Right cardiac atrium (tissue), 5 donors: ENCODE results near the gene HMCES. TPM values are rescaled to one million over a fixed set of nuclear protein-coding genes. Genes with fewer than 3 reads are reported as not detected.

ENCODE experiments used
- ATAC-seq, 2 donors: fragments of 200-7000 bp; cut with Tn5 transposase; one replicate each; pipeline versions ENCODE4 v1.8.0 to v1.9.1; 2020; ENCODE audit warnings: moderate library complexity in 2 of 2, mild to moderate bottlenecking in 1 of 2
- DNase-seq, 3 donors: peaks; one replicate each; pipeline ENCODE4 v3.0.0-alpha.2; 2020
- H3K27ac ChIP-seq: one replicate; pipeline ENCODE4 v1.5.1; 2013; ENCODE audit warnings: mild to moderate bottlenecking, low read length, control low read depth, moderate library complexity
- H3K27me3 ChIP-seq: one replicate; pipeline ENCODE4 v1.6.1; 2013; ENCODE audit not compliant: control insufficient read depth, insufficient read depth
- H3K4me1 ChIP-seq: one replicate; pipeline ENCODE4 v1.6.1; 2013; ENCODE audit warnings: low read length; ENCODE audit not compliant: control insufficient read depth, insufficient read depth
- H3K4me3 ChIP-seq: one replicate; pipeline ENCODE4 v1.5.1; 2013; ENCODE audit warnings: low read length, control low read depth
- H3K9me3 ChIP-seq: one replicate; pipeline ENCODE4 v1.6.1; 2013; ENCODE audit warnings: low read length; ENCODE audit not compliant: control insufficient read depth
- WGBS: extraction: QIAGEN DNeasy Blood & Tissue Kit; methylation state at CpG from one replicate; pipeline ENCODE4 v1.1.7; 2013; 5-methylcytosine and 5-hydroxymethylcytosine counted together
- intact Hi-C, 4 donors: fragments of 100-400 bp; cut with DNase I; formaldehyde crosslinking; loops; one replicate each; pipeline versions ENCODE4 v1.11.0 to v1.14.0; 2022 to 2023
- polyA plus RNA-seq: library from polyadenylated mRNA; stranded (reverse); fragments of 200-250 nt; gene quantifications from one replicate; pipeline ENCODE4 v1.2.3, GENCODE V29; 2013
- total RNA-seq, 4 donors: library from RNA; stranded (reverse); fragmentation: NEBNext Ultra II Directional; extraction: Animal tissue kit (Norgen Biotek cat#: 25700); gene quantifications; one replicate each; pipeline ENCODE4 v1.2.1, GENCODE V29; 2021
- donor health status: healthy with polysubstance abuse.
- donor health status: DM: no; HTN: yes; CAD: no.
- donor health status: DM: no; HTN: no; CAD: no.
- donor health status: DM: no; HTN: yes; CAD: no; lungs with severe emphysema.
- donor health status: DM: yes; HTN: yes; CAD: no.

The HMCES gene
- total and polyA plus RNA-seq, 5 donors, result 37.0 to 53.2 (median 39.2) TPM

DNA sequence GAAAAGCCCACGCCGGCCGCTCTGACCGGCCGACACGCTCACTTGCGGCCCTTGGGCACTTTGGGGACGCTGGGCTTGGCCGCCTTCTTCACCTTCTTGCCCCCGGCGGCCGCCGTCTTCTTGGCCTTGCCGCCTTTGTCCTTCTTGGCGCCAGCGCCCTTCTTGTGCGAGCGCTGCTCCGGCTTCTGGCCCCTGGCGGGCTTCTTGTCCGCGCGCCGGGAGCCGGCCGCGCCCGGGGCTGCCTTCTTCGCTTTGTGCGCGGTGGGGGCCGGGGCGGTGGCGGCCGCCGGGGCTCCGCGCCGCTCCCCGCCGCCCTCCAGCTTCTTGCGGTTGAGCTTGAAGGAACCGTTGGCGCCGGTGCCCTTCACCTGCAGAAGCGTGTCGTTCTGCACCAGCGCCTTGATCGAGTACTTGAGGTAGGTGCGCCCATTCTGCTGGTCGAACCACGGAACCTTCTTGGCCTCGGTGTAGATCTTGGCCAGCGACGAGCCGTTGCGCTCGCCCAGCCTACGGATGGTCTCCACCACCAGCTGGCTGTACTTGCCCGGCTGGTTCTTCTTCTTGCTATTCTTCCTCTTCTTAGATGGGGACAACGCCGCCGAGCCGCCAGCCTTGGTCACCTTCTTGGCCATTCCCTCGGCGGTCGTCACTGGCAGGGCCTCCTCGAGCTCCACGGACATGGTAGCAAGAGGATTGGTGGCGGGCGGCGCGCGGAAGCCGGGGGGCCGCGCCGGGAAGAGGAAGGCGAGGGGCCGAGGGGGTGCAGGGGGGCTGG is 36.7 kb downstream of the HMCES start:
- ATAC-seq (peak; percentile 0 to 12), DNase-seq (peak; percentile 54 to 81 (median 75))
- Histone ChIP-seq H3K9me3 (no peaks in the 10 kb centered on the region), H3K4me1 (no peaks in the 10 kb centered on the region), H3K27me3 (no peaks in the 10 kb centered on the region), H3K4me3 (peak overlapping the region; percentile 84), H3K27ac (peak overlapping the region; percentile 68)
- WGBS, result under 1% methylated on average over 80 of the region's 80 CpGs
- intact Hi-C loops, result loop anchor here in 1 of 4 donors (5.0 kb wide), 1 partner anchor 38 kb away; the partner anchor contains the start of gene HMCES

DNA sequence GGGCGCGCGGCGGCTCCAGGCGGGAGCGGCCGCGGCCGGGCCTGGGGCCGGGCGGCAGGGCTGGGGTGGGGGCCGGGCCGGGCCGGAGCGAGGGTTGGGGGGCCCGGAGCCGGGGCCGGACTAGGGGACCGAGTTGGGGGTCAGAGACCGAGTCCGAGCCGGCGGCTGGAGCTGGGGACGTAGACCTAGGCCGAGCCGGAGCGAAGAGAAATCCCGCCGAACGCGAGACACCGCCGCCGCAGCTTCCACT is 37.3 kb downstream of the HMCES start:
- Histone ChIP-seq H3K4me1 (no peaks in the 10 kb centered on the region), H3K27me3 (no peaks in the 10 kb centered on the region), H3K4me3 (peak overlapping the region; percentile 84), H3K9me3 (no peaks in the 10 kb centered on the region), H3K27ac (peak overlapping the region; percentile 92)
- intact Hi-C loops, result loop anchor here in 1 of 4 donors (5.0 kb wide), 1 partner anchor 39 kb away; the partner anchor contains the start of gene HMCES
- no peak for ATAC-seq
- under 1% methylated on average over 34 of the region's 34 CpGs for WGBS
- DNase-seq, result no peak

DNA sequence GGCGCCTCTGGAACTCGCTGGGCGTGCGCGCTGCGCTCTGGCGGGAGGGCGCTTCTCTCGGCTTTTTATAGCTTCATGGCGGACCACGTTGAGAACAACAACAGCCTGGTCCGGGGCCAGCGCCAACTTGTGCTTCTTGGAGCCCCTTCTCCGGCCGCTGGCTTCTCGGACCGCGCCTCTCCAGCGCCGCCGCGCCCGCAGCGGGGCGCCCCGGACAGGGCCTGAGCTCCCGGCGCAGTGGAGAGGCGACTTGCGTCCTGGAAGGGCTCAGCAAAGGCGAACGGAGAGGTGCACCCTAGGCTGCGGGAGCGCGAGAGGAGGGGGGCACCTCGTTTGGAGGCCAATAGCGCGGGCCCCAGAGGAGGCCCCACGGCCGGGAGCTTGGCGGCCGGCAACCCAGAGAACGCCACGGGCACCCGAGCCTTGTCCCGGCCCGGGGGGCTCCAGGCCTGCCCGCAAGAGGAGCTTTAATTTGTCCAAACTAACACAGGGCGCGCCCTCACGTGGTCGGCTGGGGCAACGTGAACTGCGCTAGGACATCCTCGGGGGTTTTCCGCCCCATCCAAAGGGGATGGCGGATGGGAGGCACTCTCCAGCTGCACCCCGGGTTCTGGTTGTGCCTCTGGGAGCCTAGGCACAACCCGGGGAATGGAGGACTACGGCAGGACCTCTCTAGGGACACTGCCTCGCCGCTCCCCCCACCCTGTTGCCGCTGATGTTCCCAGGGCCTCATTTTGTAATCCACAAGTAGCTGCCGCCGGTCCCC is 37.8 kb downstream of the HMCES start:
- intact Hi-C loops, result loop anchor here in 1 of 4 donors (5.0 kb wide), 1 partner anchor 39 kb away; the partner anchor contains the start of gene HMCES
- WGBS, result under 1% methylated on average over 65 of the region's 65 CpGs
- peak; percentile 52 to 60 for ATAC-seq

DNA sequence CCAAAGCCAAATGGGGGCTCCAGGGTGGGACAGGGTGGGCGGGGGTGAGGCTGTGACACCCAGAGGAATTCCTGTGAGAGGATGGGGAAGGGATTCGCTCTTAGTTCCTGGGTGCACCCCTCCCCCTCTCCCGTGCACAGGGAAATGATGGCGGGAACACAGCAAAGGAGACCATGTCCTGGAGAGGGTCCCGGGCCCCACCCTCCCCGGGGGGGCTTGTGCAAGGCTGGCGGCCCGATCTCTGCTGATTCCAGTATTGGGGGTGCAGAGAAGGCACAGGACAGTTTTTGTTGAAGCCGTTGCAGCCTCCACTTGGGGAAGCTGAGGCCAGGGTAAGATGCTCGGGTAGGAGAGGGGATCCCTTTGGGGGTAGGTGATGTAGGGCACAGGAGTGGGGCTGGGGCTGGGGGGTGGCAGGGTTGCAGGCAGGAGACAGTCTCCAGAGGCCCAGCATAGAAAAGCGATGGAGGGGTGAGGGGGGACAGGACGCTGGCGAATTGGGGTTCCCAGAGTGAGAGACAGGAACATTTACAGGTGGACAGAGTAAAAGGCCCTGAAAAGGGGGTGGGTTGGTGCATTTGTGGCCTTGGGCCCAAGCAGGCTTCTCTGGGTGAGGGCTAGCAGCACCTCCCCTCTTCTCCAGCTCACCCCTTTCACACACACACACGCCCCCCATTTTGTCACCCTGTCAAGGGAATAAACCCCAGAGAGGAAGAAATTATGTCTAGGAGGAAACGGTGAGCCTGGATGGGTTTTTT is 38.5 kb downstream of the HMCES start:
- Histone ChIP-seq H3K4me1 (no peaks in the 10 kb centered on the region), H3K9me3 (no peaks in the 10 kb centered on the region), H3K27me3 (no peaks in the 10 kb centered on the region), H3K27ac (no peak overlapping the region), H3K4me3 (peak overlapping the region; percentile 84)
- DNase-seq (peak in 2 of 3 donors; percentile 66 to 76), ATAC-seq (no peak)
- 37% methylated on average over 15 of the region's 15 CpGs for WGBS
- intact Hi-C loops, result loop anchor here in 1 of 4 donors (5.0 kb wide), 1 partner anchor 40 kb away; the partner anchor contains the start of gene HMCES

More for the DNA sequence above, 37.8 kb downstream of the HMCES start:
- Histone ChIP-seq H3K27ac (peak overlapping the region; percentile 92), H3K9me3 (no peaks in the 10 kb centered on the region), H3K4me3 (peak overlapping the region; percentile 84), H3K27me3 (no peaks in the 10 kb centered on the region), H3K4me1 (no peaks in the 10 kb centered on the region)
- peak; percentile 83 to 94 (median 94) for DNase-seq

DNA sequence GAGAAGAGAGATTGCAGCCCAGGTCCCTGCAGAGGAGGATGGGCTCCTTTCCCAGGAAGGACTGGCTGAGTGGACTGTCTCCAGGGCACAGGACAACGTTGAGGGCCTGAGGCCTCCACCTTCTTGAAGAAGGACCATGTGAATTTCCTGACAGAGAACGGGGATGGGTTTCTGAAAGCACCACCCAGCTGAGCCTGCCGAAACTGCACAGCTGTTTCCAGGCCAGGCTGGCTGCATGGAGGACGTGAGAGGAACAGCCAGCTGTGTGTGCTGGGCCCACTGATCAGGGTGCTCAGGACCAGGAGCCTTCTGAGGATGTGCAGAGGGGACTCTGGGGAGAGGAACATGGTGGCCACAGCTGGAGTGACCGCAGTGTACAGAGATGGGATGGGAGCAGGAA is 39.2 kb downstream of the HMCES start:
- Histone ChIP-seq H3K27me3 (no peaks in the 10 kb centered on the region), H3K4me1 (no peaks in the 10 kb centered on the region), H3K27ac (no peak overlapping the region), H3K9me3 (no peaks in the 10 kb centered on the region), H3K4me3 (no peak overlapping the region)
- DNase-seq (peak in 1 of 3 donors; percentile 54), ATAC-seq (no peak)
- intact Hi-C loops, result loop anchor here in 1 of 4 donors (5.0 kb wide), 1 partner anchor 41 kb away; the partner anchor contains the start of gene HMCES
- 52% methylated on average over 5 of the region's 5 CpGs for WGBS

DNA sequence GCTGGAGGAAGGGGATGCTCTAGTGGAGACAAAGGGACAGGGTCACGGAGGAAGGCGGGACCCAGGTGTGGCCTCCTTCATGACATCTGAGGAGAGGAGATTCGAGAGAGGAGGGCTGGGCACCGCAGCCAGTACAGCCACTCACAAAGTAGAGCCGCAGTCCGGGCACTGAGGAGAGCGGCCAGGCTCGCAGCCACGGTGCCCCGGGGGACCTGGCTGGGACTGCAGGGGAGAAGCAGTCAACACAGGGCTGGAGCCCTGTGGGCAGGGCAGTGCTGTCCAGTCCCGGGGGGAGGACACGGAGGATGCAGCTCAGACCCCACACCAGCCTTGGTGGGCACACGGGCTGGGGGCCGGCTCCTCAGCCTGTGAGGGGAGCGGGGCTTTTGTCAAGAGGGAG is 40.3 kb downstream of the HMCES start:
- ATAC-seq (no peak), DNase-seq (peak in 1 of 3 donors; percentile 59)
- no peak overlapping the region for H3K27ac ChIP-seq
- no peaks in the 10 kb centered on the region for H3K4me1 ChIP-seq
- 92% methylated on average over 15 of the region's 15 CpGs for WGBS
- H3K4me3 ChIP-seq, result no peak overlapping the region
- H3K9me3 ChIP-seq, result no peaks in the 10 kb centered on the region
- no peaks in the 10 kb centered on the region for H3K27me3 ChIP-seq
- intact Hi-C loops, result loop anchor here in 1 of 4 donors (5.0 kb wide), 1 partner anchor 42 kb away; the partner anchor contains the start of gene HMCES

DNA sequence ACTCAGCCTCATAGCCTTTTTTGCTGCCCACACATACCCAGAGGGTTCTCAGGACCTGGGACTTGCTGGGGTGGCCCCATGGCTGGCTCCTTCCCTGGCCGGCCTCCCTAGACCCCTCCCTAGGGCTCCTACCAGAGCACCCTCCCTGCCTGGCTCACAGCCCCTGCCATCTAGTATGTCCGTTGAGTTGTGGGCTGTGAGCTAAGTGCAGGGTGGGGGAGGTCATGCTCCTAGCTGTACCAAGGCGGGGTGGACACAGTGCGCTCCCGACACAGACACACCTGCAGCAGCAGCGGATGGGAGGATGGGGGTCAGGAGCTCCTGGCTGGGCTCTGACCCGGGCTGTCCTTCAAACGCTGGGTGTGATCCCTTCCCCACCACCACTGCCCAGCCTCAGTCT is 41.6 kb downstream of the HMCES start:
- DNase-seq (peak in 1 of 3 donors; percentile 41), ATAC-seq (no peak)
- H3K4me1 ChIP-seq, result no peaks in the 10 kb centered on the region
- H3K9me3 ChIP-seq, result no peaks in the 10 kb centered on the region
- no peak overlapping the region for H3K27ac ChIP-seq
- H3K27me3 ChIP-seq, result no peaks in the 10 kb centered on the region
- no peak overlapping the region for H3K4me3 ChIP-seq
- intact Hi-C loops, result no loop called here
- WGBS, result 94% methylated on average over 8 of the region's 8 CpGs

DNA sequence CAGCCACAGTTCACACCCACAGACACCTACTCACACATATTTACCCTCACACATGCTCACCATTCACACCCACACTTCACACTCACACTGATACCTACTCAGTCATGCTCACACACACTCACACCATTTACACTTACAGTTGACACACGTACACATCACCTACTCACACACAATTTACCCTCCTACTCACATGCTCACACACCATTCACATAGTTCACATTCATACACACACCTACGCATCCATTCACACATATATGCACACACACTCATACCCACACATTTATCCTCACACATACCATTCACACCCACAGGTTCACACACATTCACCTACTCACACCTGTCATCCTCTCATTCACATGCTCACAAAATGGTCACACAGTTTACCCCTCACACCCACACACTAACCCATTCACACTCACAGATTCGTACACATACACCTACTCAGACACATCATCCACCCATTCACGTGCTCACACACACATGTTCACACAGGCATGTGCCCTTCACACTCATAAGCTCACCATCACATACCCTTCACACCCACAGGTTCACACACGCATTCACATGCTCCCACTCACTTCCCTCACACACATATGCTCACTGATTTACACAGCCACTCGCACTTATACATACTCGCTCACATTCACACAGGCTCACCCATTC is 42.3 kb downstream of the HMCES start:
- no peak overlapping the region for H3K4me3 ChIP-seq
- DNase-seq, result no peak
- 93% methylated on average over 7 of the region's 7 CpGs for WGBS
- H3K27me3 ChIP-seq, result no peaks in the 10 kb centered on the region
- no peak for ATAC-seq
- no peaks in the 10 kb centered on the region for H3K4me1 ChIP-seq
- intact Hi-C loops, result no loop called here
- no peaks in the 10 kb centered on the region for H3K9me3 ChIP-seq
- H3K27ac ChIP-seq, result no peak overlapping the region

DNA sequence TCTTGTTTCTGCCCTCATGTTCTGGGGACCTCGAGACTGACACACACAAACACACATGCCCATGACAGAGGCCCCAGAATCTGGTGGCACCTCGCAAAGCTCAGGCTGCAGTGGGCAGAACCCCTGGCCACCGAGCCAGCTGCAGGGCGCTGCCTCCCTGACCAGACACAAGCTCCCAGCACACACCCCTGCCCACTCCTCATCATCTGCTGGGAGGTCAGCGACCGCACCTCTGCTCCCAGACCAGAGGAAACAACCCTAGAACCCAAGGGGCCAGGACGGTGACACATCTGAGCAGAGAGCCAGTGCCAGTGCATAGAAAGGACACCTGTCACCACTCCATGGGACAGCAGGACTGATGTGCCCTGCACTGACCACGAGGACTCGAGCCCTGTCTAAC is 43.2 kb downstream of the HMCES start:
- DNase-seq (no peak), ATAC-seq (no peak)
- Histone ChIP-seq H3K27me3 (no peaks in the 10 kb centered on the region), H3K4me3 (no peak overlapping the region), H3K9me3 (no peaks in the 10 kb centered on the region), H3K4me1 (no peaks in the 10 kb centered on the region), H3K27ac (no peak overlapping the region)
- intact Hi-C loops, result no loop called here
- WGBS, result 92% methylated on average over 9 of the region's 9 CpGs

DNA sequence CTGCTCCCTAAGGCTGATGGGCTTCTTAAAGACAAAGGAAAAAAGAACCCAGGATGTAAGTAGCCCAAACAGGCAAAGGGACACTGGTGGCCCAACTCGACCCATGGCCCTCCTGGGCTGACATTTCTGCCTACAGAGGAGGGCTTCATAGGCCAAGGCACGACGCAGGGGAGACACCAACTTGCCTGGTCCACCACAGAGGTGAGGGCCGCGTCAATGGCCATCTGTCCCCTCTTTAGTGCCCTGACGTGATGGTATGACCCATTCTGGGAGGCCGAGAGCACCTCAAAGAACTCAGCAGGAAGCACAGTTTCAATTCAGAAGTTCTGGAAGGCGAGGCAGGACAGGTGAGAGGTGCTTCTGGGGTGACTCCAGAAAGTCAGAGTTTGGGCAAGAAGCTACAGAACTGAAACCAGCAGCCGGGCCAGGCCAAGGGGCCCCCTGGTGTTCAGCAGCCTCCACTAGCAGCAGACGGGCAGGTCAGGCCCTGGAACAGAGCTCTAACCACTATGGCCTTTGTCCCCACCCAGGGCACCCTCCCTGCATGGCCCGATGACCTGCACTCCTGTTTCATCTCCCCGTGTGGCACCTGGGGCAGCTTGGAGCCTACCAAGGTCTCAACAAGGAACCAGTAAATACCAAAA is 45.1 kb downstream of the HMCES start:
- Histone ChIP-seq H3K4me3 (no peak overlapping the region), H3K4me1 (no peaks in the 10 kb centered on the region), H3K27ac (no peak overlapping the region), H3K9me3 (no peaks in the 10 kb centered on the region), H3K27me3 (no peaks in the 10 kb centered on the region)
- intact Hi-C loops, result no loop called here
- ATAC-seq (no peak), DNase-seq (peak in 1 of 3 donors; percentile 50)
- WGBS, result 85% methylated on average over 12 of the region's 12 CpGs
